ENCODE measurements around the gene CXCL6.
A peak's percentile ranks its signal among the peaks of the same experiment; 100 is the strongest.

CXCL6 gene

GRCh38 chr4:73841243-73841925 lies 4.9 kb downstream of the CXCL6 start:
- peak overlapping the region; percentile 62 for H3K27ac ChIP-seq
- no peak for DNase-seq (ENCODE audit: low read depth, low spot score)

GRCh38 chr4:73842696-73843095 lies 6.2 kb downstream of the CXCL6 start:
- peak overlapping the region; percentile 62 for H3K27ac ChIP-seq
- no peak for DNase-seq (ENCODE audit: low read depth, low spot score)

- no peak overlapping the region for H3K27ac ChIP-seq
- no peak for DNase-seq (ENCODE audit: low read depth, low spot score)
Measured at GRCh38 chr4:73843369-73843768, 6.9 kb downstream of the CXCL6 start.

GRCh38 chr4:73844345-73844744 lies 7.9 kb downstream of the CXCL6 start:
- DNase-seq (ENCODE audit: low read depth, low spot score), result peak; percentile 91
- peak overlapping the region; percentile 43 for H3K27ac ChIP-seq

- DNase-seq (ENCODE audit: low read depth, low spot score), result no peak
- peak overlapping the region; percentile 43 for H3K27ac ChIP-seq
Measured at GRCh38 chr4:73844806-73845205, 8.3 kb downstream of the CXCL6 start.

- no peak for DNase-seq (ENCODE audit: low read depth, low spot score)
- H3K27ac ChIP-seq, result no peak overlapping the region
Measured at GRCh38 chr4:73847526-73848182, 11.2 kb downstream of the CXCL6 start.

- H3K27ac ChIP-seq, result no peak overlapping the region
Measured at GRCh38 chr4:73848183-73848777, 11.8 kb downstream of the CXCL6 start.

GRCh38 chr4:73850261-73850970 lies 13.9 kb downstream of the CXCL6 start:
- DNase-seq (ENCODE audit: low read depth, low spot score), result no peak
- no peak overlapping the region for H3K27ac ChIP-seq

More at GRCh38 chr4:73848183-73848777, 11.8 kb downstream of the CXCL6 start:
- DNase-seq (ENCODE audit: low read depth, low spot score), result no peak

- no peak for DNase-seq (ENCODE audit: low read depth, low spot score)
- H3K27ac ChIP-seq, result no peak overlapping the region
Measured at GRCh38 chr4:73851293-73851692, 14.8 kb downstream of the CXCL6 start.

- DNase-seq (ENCODE audit: low read depth, low spot score), result no peak
- H3K27ac ChIP-seq, result no peak overlapping the region
Measured at GRCh38 chr4:73852771-73853170, 16.3 kb downstream of the CXCL6 start.

GRCh38 chr4:73853246-73853704 lies 16.8 kb downstream of the CXCL6 start, which contains the start of gene PF4V1:
Gene PF4V1 (plus strand): TSS chr4:73853296. CDS start chr4:73853363, 67 bp downstream.
- no peak within 1 kb of the TSS for H3K27ac ChIP-seq
- DNase-seq (ENCODE audit: low read depth, low spot score), result no peak

GRCh38 chr4:73853718-73854473 lies 17.4 kb downstream of the CXCL6 start:
- H3K27ac ChIP-seq, result no peak overlapping the region
- DNase-seq (ENCODE audit: low read depth, low spot score), result no peak

GRCh38 chr4:73855406-73855805 lies 18.9 kb downstream of the CXCL6 start:
- no peak for DNase-seq (ENCODE audit: low read depth, low spot score)
- no peak overlapping the region for H3K27ac ChIP-seq

- DNase-seq (ENCODE audit: low read depth, low spot score), result no peak
- peak overlapping the region; percentile 12 for H3K27ac ChIP-seq
Measured at GRCh38 chr4:73856518-73856917, 20.0 kb downstream of the CXCL6 start.

- no peak overlapping the region for H3K27ac ChIP-seq
- DNase-seq (ENCODE audit: low read depth, low spot score), result no peak
Measured at GRCh38 chr4:73859614-73860088, 23.2 kb downstream of the CXCL6 start.

- no peak for DNase-seq (ENCODE audit: low read depth, low spot score)
- H3K27ac ChIP-seq, result no peak overlapping the region
Measured at GRCh38 chr4:73860181-73860580, 23.7 kb downstream of the CXCL6 start.

- DNase-seq (ENCODE audit: low read depth, low spot score), result no peak
- H3K27ac ChIP-seq, result no peak overlapping the region
Measured at GRCh38 chr4:73860917-73861316, 24.4 kb downstream of the CXCL6 start.

- DNase-seq (ENCODE audit: low read depth, low spot score), result no peak
- H3K27ac ChIP-seq, result no peak overlapping the region
Measured at GRCh38 chr4:73862322-73862721, 25.8 kb downstream of the CXCL6 start.

GRCh38 chr4:73864365-73864764 lies 27.9 kb downstream of the CXCL6 start:
- DNase-seq (ENCODE audit: low read depth, low spot score), result no peak
- no peak overlapping the region for H3K27ac ChIP-seq

GRCh38 chr4:73864961-73865360 lies 28.5 kb downstream of the CXCL6 start:
- no peak for DNase-seq (ENCODE audit: low read depth, low spot score)
- H3K27ac ChIP-seq, result no peak overlapping the region
